ENCODE data around the gene MORC1. TPM values are rescaled to one million over a fixed set of nuclear protein-coding genes. Genes with fewer than 3 reads are reported as not detected.
"Not testable (repeated sequence)": the region's sequence is repeated elsewhere in the genome, so short reads cannot be mapped to it uniquely, and the experiment has no call there.

Gene MORC1
- not detected for total RNA-seq

DNA sequence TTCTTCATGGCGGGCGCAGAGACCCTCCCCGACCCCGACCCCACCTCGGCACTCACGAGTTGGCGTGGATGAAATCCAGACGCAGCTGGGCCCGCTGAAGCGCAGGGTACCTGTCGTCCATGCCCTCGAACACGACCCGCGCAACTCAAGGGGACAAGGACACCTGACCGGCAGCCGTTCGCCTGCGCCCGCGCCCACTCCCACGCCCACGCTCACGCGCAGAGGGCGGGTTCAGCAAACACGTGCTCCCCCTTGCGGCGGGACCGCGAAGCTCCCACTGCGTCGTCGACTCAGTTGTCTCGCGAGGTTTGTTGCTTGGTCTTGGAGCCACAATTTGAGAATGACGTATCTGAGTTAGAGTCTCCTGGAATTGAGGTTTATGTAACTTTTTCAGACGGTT lies at the start of gene MORC1:
TSS of gene MORC1 (minus strand) at position 196 of the 400 bp plus-strand sequence. CDS start at position 121, 75 bp downstream.
- DNase-seq, result no peak

- DNase-seq, result no peak
These were observed 48.0 kb upstream of the MORC1 start for GRCh38 chr3:109165905-109166304.

- no peak for DNase-seq
These were observed 43.7 kb upstream of the MORC1 start for GRCh38 chr3:109161487-109162123.

DNA sequence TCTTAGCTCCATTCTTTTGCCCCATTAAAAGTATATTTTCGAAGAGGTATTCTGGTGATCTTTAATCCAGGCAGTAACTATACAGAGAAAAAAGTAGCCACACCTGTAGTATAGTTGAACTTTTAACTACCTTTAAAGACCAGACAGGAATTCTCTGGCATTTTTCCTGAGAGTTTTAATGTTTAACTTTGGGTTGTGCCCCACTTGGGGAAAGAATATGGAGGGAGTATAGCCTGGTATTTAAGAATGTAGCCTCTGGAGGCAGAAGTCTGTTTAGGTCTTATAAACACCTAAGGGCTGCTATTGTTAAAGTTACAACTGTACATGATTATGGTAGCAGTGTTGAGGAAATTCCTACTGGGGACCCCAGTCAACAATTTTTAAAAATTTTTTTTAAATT lies 37.9 kb upstream of the MORC1 start:
- DNase-seq, result no peak

DNA sequence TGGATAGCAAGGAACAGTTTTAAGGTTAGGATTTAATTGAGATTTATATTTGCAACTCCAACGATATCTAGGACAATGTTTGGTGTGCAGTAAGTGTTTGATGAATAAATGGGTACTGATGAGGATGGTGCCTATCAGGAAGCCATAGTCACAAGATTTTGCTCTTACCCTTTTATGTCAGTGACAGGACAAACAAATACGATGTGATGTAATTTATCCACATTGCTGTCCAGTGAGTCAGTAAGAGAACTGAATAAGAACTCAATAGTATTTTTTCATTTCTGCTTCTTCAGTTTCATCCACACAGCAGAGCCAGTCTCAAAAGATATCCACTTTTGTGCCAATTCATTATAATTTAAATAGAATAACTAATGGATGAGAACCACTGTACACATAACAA lies 37.0 kb upstream of the MORC1 start:
- DNase-seq, result no peak

DNA sequence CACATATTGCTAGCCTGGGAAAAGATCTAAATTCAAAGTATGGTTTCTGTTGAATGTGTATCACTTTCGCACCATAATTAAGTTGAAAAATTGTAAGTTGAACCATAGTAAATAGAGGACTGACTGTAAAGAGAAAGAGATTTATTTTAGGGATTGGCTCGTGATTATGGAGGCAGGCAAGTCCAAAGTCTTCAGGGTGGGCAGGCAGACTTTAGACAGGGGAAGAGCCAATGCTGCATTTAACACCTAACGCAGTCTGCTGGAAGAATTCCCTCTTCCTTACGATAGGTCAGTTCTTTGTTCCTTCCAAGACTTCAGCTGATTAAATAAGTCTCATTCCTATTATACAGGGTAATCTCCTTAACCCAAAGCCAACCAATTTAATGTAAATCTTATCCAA lies 34.4 kb upstream of the MORC1 start:
- DNase-seq, result no peak

GRCh38 chr3:109149078-109149477 lies 31.1 kb upstream of the MORC1 start:
- no peak for DNase-seq

GRCh38 chr3:109143646-109144045 lies 25.7 kb upstream of the MORC1 start:
- DNase-seq, result no peak

DNA sequence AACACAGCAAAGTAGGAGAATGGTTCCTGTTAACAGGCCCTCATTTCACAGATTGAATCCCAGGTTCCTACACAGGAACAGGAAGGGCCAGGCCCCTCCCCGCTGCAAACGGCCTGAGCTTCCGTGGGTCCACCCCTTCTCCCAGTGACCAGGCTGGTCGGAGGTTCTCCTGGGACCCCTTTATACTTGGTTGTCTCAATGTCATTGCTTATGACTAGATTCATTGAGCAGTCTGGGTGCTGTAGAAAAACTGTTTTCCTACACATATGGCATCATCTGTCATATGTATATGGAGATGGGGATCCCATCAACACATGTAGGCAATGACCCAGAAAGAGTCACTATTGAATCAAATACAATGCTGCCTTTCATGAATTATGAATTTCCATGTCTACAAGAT lies 22.4 kb upstream of the MORC1 start:
- no peak for DNase-seq

- no peak for DNase-seq
These were observed 19.8 kb upstream of the MORC1 start for GRCh38 chr3:109137761-109138160.

GRCh38 chr3:109136523-109136922 lies 18.6 kb upstream of the MORC1 start, which contains the start of gene C3orf85:
TSS of gene C3orf85 (plus strand) at chr3:109136719. CDS start at chr3:109136848, 129 bp downstream.
- no peak for DNase-seq

- DNase-seq, result not testable (repeated sequence)
These were observed 15.5 kb upstream of the MORC1 start for GRCh38 chr3:109133474-109133816.

DNA sequence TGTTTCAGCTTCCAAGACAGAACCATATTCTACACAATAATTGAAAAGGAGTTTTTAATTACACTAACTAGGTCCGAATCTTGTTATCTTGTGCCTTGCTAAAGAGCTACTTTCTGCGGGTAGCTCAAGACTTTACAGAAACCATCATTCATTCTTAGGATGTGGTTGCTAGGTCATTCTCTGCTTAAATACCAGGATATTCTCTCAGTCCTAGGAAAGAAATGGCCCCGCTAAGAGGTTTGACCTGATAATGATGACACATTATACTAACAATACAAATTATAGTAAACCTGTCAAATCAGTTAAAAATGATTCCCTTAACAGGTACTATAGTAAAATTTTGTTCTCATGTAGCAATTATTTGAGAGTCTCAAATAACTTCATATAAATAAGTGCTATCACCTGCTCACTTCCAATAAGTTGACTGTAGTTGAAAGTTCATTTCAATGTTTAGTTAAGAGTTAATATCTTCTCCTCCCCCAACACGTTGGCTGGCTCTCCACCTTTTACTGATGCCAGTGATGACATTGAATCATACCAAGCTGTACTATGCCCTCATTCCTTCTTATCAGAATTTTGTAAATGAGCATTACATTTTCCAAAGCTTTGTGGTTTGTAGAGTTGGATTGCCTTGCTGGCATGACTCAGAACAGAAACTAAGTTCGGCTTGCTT lies 15.0 kb upstream of the MORC1 start:
- no peak for DNase-seq

GRCh38 chr3:109131276-109131675 lies 13.3 kb upstream of the MORC1 start:
- DNase-seq, result no peak

DNA sequence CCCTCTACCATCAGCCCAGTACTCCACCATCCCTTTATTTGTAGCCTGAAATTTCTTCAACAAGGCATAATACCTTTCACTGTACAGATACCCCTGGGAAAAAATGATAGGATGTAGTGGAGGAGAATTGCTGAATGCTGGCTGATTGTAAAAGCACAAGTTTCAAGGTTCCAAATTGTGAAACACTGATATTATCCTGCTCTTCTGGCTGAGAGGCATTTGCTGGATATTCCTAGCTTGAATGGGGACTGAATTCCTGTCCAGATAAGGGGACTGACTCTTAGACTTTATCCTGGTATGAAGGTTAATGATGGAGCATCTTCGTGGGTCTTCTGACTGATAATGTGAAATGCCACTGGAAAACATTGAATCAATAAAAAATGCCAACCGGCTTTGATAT lies 9.6 kb upstream of the MORC1 start:
- no peak for DNase-seq

DNA sequence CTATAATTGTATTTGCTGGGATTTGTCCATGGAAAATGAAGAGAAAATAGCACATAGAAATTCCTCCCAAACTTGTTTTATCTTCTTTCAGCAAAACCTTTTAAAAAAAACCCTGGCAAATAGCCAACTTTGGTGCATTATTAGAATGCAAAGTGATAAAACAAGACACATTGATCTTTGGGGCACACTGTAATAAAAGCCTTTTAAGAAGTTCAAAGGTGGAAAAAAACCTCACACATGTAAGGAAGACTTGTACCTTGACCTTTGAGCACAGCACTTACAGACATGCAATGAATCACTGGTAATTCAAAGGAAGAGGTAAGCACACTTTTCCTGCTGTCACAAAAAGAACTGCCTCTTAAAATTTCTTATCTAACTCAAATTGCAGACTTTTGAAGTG lies 8.0 kb upstream of the MORC1 start:
- no peak for DNase-seq

DNA sequence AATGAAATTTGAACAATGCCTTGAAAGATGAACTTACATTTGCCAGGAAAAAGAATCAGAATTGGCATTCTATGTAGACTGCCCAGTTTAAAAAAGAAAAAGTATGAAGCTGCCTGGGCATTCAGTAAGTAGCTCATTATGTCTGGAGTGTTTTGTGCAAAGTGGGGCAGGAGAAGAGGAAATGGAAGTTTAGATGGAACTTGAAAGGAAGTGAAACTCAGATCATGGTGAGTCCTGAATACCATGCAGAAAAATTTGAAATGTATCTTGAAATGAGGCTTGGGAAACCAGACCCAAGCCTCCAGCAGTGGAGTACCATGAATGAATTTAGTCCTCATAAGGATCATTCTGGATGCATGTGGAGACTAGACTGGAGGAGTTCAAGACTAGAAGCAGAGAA lies 4.8 kb upstream of the MORC1 start:
- no peak for DNase-seq

GRCh38 chr3:109118584-109118983 lies 650 bp upstream of the MORC1 start:
- DNase-seq, result no peak

GRCh38 chr3:109116031-109116430 lies 1.9 kb downstream of the MORC1 start:
- no peak for DNase-seq

DNA sequence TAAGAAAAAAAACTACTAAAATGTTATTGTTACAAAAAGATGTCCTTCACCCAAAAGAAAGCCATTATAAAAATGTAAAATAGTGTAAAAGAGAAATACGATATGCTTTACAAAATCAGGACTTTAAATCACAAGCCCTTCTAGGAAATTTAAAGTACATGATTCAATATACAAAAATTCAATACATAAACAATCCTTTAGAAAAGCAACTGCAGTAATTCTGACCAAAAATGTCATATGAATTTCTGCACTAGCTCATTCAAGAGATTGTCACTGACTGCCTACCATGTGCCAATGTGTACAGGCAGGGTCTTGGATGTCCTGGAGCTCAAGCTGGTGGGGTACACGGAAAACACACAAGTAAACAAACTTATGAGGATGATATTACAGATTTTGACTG lies 2.5 kb downstream of the MORC1 start:
- DNase-seq, result no peak

DNA sequence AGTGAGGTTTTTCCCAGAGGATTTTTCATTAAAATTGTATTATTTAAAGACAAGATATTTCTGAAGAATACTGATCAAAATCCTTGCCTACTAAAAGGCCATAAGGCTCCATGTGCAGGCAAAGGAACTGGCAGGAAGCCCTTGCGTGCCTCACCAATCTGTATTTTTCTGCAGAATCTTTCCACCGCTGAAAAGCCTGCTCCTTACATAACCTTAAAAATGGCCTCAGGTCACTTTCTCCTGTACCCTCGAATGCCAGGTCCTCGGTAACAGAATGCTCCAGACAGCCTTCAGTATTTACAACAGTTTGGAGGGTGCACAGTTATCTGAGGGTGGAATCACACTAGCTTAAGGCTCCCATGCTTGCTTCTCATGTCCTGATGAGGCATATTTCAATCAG lies 3.2 kb downstream of the MORC1 start:
- no peak for DNase-seq

DNA sequence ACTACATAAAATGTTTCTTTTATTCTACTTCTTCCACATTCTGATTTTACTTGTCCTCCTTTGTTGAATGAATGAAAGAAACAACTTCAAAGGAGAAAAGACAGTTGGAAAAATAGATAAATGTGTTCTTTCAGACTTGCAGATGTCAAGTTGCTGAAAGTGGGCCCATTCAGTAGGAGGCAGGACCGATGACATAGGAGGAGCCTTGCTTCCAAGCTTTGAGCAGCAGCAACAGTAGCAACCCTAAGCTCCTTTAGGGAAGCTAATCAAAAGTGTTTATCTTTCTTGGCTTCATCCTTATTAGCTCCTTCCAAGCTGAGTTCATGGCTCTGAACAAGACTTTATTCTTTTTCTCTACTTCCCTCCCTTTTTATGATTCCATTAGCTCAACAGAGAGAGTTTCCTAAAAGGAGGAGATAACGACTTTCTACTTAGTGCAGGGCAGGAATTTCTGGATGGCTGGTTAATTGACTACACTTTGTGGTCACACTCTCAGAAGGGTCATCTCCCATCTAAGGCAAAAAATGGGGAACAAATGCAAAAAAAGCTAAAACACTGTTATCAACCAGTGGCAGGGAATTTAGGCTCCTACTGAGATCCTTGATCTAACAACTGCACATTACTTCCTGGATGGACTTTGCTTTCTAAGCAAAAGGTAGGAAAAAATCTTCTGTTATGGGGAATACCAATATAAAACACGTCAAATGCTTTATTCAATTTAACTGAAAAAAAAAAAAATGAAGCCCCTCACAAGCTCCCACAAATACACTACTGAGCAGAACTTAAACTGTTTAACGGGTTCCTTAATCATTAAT lies 4.8 kb downstream of the MORC1 start:
- DNase-seq, result no peak

DNA sequence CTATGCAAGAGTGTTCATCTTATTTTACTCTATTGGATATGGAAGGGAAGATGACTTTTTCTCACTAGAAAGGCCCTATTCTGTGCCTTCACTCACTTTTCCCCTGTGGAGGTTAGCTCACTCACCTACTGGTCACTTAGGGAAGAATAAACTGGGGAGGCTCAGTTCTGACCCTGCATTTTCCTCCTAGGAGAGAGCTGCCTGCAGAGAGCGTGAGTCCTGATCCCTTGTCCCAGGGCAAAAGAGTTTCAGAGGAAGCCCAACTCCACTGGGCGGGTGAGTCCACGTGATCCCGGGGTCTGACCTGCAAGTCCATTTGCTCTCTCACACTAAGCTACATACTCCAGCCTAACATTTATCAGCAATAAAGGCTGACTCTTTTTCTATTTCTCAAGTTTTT lies 8.4 kb downstream of the MORC1 start:
- no peak for DNase-seq
